Spleen (tissue), 11 donors: ENCODE measurements around the gene TMEM178B. TPM values are rescaled to one million over a fixed set of nuclear protein-coding genes. Genes with fewer than 3 reads are reported as not detected.
A peak's percentile ranks its signal among the peaks of the same experiment; 100 is the strongest.

Experiments
- DNase-seq: peaks from one replicate; pipeline ENCODE4 v3.0.0-alpha.2; 2020
- H3K27ac ChIP-seq, 8 donors: fragments of 200-600 bp; sonication (generic) in 7 of 8; 1 replicate in 4 of 8; 2 replicates in 4 of 8; pipeline versions ENCODE4 v1.5.0 to v1.8.0; 2016 to 2021; ENCODE audit warnings: inconsistent platforms in 4 of 8, mild to moderate bottlenecking in 4 of 8, moderate library complexity in 1 of 8
- H3K27me3 ChIP-seq, 7 donors: fragments of 200-600 bp; sonication (generic) in 6 of 7; replicated peaks in 1 of 7; 1 replicate in 4 of 7; 2 replicates in 3 of 7; pipeline versions ENCODE4 v1.5.0 to v1.8.0; 2016 to 2021; ENCODE audit warnings: inconsistent platforms in 3 of 7, mild to moderate bottlenecking in 1 of 7
- H3K36me3 ChIP-seq, 6 donors: fragments of 200-600 bp; sonication (generic) in 5 of 6; 1 replicate in 4 of 6; 2 replicates in 2 of 6; pipeline versions ENCODE4 v1.5.0 to v1.8.0; 2016 to 2021; ENCODE audit warnings: inconsistent platforms in 2 of 6
- H3K4me1 ChIP-seq, 6 donors: fragments of 200-600 bp; sonication (generic) in 5 of 6; 1 replicate in 3 of 6; 2 replicates in 3 of 6; pipeline versions ENCODE4 v1.5.0 to v1.8.0; 2016 to 2021; ENCODE audit warnings: inconsistent platforms in 3 of 6
- H3K4me3 ChIP-seq, 8 donors: fragments of 200-600 bp; sonication (generic) in 7 of 8; 1 replicate in 4 of 8; 2 replicates in 4 of 8; pipeline versions ENCODE4 v1.5.0 to v1.8.0; 2016 to 2021; ENCODE audit warnings: inconsistent platforms in 4 of 8, mild to moderate bottlenecking in 4 of 8, moderate library complexity in 2 of 8
- H3K9me3 ChIP-seq, 8 donors: fragments of 200-600 bp; sonication (generic) in 7 of 8; 1 replicate in 4 of 8; 2 replicates in 4 of 8; pipeline versions ENCODE4 v1.5.0 to v1.8.0; 2016 to 2021; ENCODE audit warnings: inconsistent platforms in 4 of 8
- CTCF ChIP-seq, 11 experiments: fragments of 200-600 bp in 7 of 11; fragments of 450-650 bp in 4 of 11; sonication (generic) in 4 of 11; IDR thresholded peaks in 8 of 11; conservative IDR thresholded peaks in 3 of 11; 1 replicate in 7 of 11; 2 replicates in 4 of 11; pipeline versions ENCODE4 v1.4.0 to v1.8.0; 2016 to 2021; ENCODE audit warnings: antibody characterized with exemption in 11 of 11, inconsistent platforms in 4 of 11, mild to moderate bottlenecking in 1 of 11
- POLR2A ChIP-seq, 3 donors: fragments of 450-650 bp; IDR thresholded peaks; one replicate each; pipeline ENCODE4 v1.5.1; 2017; ENCODE audit warnings: antibody characterized with exemption in 3 of 3, mild to moderate bottlenecking in 1 of 3
- POLR2AphosphoS5 ChIP-seq, 3 donors: sonication (generic); formaldehyde crosslinking; IDR thresholded peaks; one replicate each; pipeline ENCODE4 v1.5.1; 2017; ENCODE audit warnings: antibody characterized with exemption in 3 of 3
- WGBS, 5 donors: extraction: QIAGEN DNeasy Blood & Tissue Kit in 3 of 5; methylation state at CpG; one replicate each; pipeline versions ENCODE4 v1.1.5 to v1.1.7; 2013 to 2018; 5-methylcytosine and 5-hydroxymethylcytosine counted together
- intact Hi-C: fragments of 100-400 bp; cut with DNase I; formaldehyde crosslinking; loops from one replicate; pipeline ENCODE4 v1.15.0; 2023; ENCODE audit warnings: low total_unique reads
- polyA plus RNA-seq, 3 donors: library from polyadenylated mRNA; stranded (reverse); fragments of 200-250 nt; gene quantifications; one replicate each; pipeline ENCODE4 v1.2.1, GENCODE V29; 2013
- total RNA-seq, 7 donors: library from RNA; depleted of rRNA in 3 of 7; stranded (reverse); fragments of >200 nt in 3 of 7; fragmentation: NEBNext Ultra II Directional in 4 of 7; extraction: Animal tissue kit (Norgen Biotek cat#: 25700) in 4 of 7; gene quantifications; one replicate each; pipeline versions ENCODE4 v1.1.0 to v1.2.1, GENCODE V29; 2016 to 2021
- donor health status: healthy with polysubstance abuse.
- donor health status: DM: no; HTN: no; CAD: no; lungs with moderate emphysema.
- donor health status: DM: no; HTN: no; CAD: no.
- donor health status: Bipolar disorder and iron deficiency.
- donor health status: healthy.
- donor health status: DM: no; HTN: no; CAD: no.
- donor health status: DM: yes; HTN: yes; CAD: no.

TMEM178B gene
- total and polyA plus RNA-seq, 10 donors, result 0.35 to 5.5 (median 1.3) TPM

- intact Hi-C loops, result no loop called here
- TF ChIP-seq POLR2AphosphoS5 (IDR thresholded peaks at IDR 0.05), result no peak
- no peak for TF ChIP-seq POLR2A (IDR thresholded peaks at IDR 0.05)
- TF ChIP-seq CTCF (IDR thresholded peaks at IDR 0.05 in 8 of 11, conservative IDR thresholded peaks at IDR 0.05 in 3 of 11), result no peak
- DNase-seq, result no peak
- H3K27me3 ChIP-seq, result peaks cover 0 to 62% (median 21%) of the 10 kb centered on the region in 7 donors
- H3K4me1 ChIP-seq, result peaks cover 0 to 11% (median 8%) of the 10 kb centered on the region in 6 donors
- 2 to 6% (median 5%) methylated on average over 6 to 8 of the region's 8 CpGs for WGBS, 5 donors
- H3K27ac ChIP-seq, result no peak overlapping the region
- peaks cover 0 to 10% (median 0%) of the 10 kb centered on the region in 8 donors for H3K9me3 ChIP-seq
- peak overlapping the region in 4 of 8 donors; percentile 8 to 57 (median 24) for H3K4me3 ChIP-seq
- H3K36me3 ChIP-seq, result no peaks in the 10 kb centered on the region
These were observed 437.4 kb downstream of the TMEM178B start for GRCh38 chr7:141511316-141511675.

- intact Hi-C loops, result no loop called here
- TF ChIP-seq POLR2A (IDR thresholded peaks at IDR 0.05) (no peak), CTCF (IDR thresholded peaks at IDR 0.05 in 8 of 11, conservative IDR thresholded peaks at IDR 0.05 in 3 of 11) (no peak), POLR2AphosphoS5 (IDR thresholded peaks at IDR 0.05) (no peak)
- H3K9me3 ChIP-seq, result peaks cover 0 to 10% (median 0%) of the 10 kb centered on the region in 8 donors
- H3K27ac ChIP-seq, result no peak overlapping the region
- no peak for DNase-seq
- WGBS, 5 donors, result 5 to 8% (median 6%) methylated on average over 27 to 36 of the region's 36 CpGs
- no peaks in the 10 kb centered on the region for H3K36me3 ChIP-seq
- H3K4me1 ChIP-seq, result peaks cover 0 to 11% (median 8%) of the 10 kb centered on the region in 6 donors
- peak overlapping the region in 6 of 8 donors; percentile 8 to 57 (median 18) for H3K4me3 ChIP-seq
- H3K27me3 ChIP-seq, result peaks cover 0 to 63% (median 21%) of the 10 kb centered on the region in 7 donors
These were observed 438.0 kb downstream of the TMEM178B start for GRCh38 chr7:141511676-141512396.

- intact Hi-C loops, result no loop called here
- H3K27me3 ChIP-seq, result peaks cover 0 to 57% (median 21%) of the 10 kb centered on the region in 7 donors
- H3K4me1 ChIP-seq, result peaks cover 0 to 11% (median 8%) of the 10 kb centered on the region in 6 donors
- H3K27ac ChIP-seq, result no peak overlapping the region
- peaks cover 0 to 10% (median 0%) of the 10 kb centered on the region in 8 donors for H3K9me3 ChIP-seq
- 79 to 100% (median 87%) methylated on average over 2 of the region's 2 CpGs for WGBS, 5 donors
- DNase-seq, result no peak
- H3K36me3 ChIP-seq, result no peaks in the 10 kb centered on the region
- no peak overlapping the region for H3K4me3 ChIP-seq
- TF ChIP-seq CTCF (IDR thresholded peaks at IDR 0.05 in 8 of 11, conservative IDR thresholded peaks at IDR 0.05 in 3 of 11) (no peak), POLR2A (IDR thresholded peaks at IDR 0.05) (no peak), POLR2AphosphoS5 (IDR thresholded peaks at IDR 0.05) (no peak)
These were observed 438.7 kb downstream of the TMEM178B start for GRCh38 chr7:141512597-141512996.

DNA sequence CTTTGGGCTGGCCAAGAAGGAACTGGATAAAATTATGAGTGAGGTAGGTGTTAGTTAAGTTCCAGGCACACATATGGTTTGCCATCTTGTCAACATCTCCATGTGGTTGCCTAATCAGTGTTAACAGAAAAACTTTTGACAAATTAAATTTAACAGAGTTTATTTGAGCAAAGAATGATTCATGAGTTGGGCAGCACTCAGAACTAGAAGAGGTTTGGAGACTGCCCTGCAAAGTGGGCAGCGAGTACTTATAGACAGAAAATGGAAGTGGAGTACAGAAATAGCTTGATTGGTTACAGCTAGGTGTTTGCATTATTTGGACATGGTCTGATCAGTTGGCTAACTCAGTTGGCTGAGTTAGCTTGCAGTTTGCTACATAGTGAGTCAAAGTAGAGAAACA lies 439.9 kb downstream of the TMEM178B start:
- H3K4me1 ChIP-seq, result peaks cover 0 to 11% (median 8%) of the 10 kb centered on the region in 6 donors
- intact Hi-C loops, result no loop called here
- peaks cover 0 to 54% (median 20%) of the 10 kb centered on the region in 7 donors for H3K27me3 ChIP-seq
- H3K36me3 ChIP-seq, result no peaks in the 10 kb centered on the region
- 88 to 97% (median 93%) methylated on average over 1 of the region's 1 CpG for WGBS, 5 donors
- no peak overlapping the region for H3K27ac ChIP-seq
- DNase-seq, result no peak
- no peak for TF ChIP-seq POLR2AphosphoS5 (IDR thresholded peaks at IDR 0.05)
- no peak for TF ChIP-seq CTCF (IDR thresholded peaks at IDR 0.05 in 8 of 11, conservative IDR thresholded peaks at IDR 0.05 in 3 of 11)
- TF ChIP-seq POLR2A (IDR thresholded peaks at IDR 0.05), result no peak
- H3K9me3 ChIP-seq, result peaks cover 0 to 10% (median 0%) of the 10 kb centered on the region in 8 donors
- H3K4me3 ChIP-seq, result no peak overlapping the region
